Prostate gland (tissue), 2 donors: ENCODE results near the gene OLA1.

Experiments used
- CTCF ChIP-seq, 4 experiments: fragments of 200-600 bp in 2 of 4; fragments of 450-650 bp in 2 of 4; sonication (generic) in 2 of 4; IDR thresholded peaks; 1 replicate in 3 of 4; 2 replicates in 1 of 4; pipeline ENCODE4 v1.5.1; 2016 to 2019; ENCODE audit warnings: antibody characterized with exemption in 4 of 4, mild to moderate bottlenecking in 2 of 4, moderate library complexity in 2 of 4
- POLR2A ChIP-seq: fragments of 450-650 bp; IDR thresholded peaks from one replicate; pipeline ENCODE4 v1.6.1; 2016; ENCODE audit warnings: antibody characterized with exemption, mild to moderate bottlenecking
- POLR2AphosphoS5 ChIP-seq: sonication (generic); formaldehyde crosslinking; IDR thresholded peaks from one replicate; pipeline ENCODE4 v1.6.1; 2017; ENCODE audit warnings: antibody characterized with exemption

GRCh38 chr2:174246944-174247381 is 1.4 kb downstream of the OLA1 start:
- TF ChIP-seq CTCF (IDR thresholded peaks at IDR 0.05) (no peak), POLR2AphosphoS5 (no peak), POLR2A (no peak)
